ENCODE data around the gene PIP5K1C.
"Not testable (repeated sequence)": the region's sequence is repeated elsewhere in the genome, so short reads cannot be mapped to it uniquely, and the experiment has no call there.

Gene PIP5K1C

DNA sequence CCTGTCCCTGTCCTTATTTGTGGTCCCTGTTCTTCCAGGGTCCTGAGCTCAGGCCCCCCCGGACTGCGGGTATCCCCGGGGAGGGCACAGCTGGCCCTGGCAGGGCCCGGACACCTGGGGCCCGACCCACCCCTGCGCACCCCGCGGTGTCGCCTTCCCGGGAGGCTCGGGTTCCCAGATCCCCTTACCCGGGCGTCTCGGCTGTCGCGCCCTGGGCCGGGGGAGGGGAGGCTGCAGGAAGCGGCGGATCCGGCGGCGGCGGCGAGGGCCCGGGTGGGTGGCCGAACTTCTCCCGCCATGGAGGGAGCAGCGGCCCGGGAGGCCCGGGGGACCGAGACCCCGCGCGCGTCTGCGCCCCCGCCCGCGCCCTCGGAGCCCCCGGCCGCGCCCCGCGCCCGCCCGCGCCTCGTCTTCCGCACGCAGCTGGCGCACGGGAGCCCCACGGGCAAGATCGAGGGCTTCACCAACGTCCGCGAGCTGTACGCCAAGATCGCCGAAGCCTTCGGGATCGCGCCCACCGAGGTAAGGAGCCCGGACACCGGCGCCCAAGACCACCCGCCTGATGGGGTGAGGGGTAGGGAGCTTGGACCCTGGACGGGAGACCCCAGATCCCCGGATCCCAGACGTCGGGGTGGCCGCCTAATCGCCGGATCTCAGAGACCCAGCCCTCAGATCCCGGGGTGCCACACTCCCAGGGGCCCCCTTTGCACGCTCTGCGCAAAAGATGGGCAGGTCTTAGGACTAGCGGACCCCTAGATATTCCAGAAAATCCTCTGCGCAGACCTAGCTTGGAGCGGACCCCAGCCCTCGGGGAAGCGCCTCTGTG, 114.8 kb downstream of the PIP5K1C start, which contains the start of gene GIPC3:
TSS of gene GIPC3 (plus strand) at position 178 of the 826 bp plus-strand sequence. CDS start at position 298, 120 bp downstream.
- FAIRE-seq: no peak

DNA sequence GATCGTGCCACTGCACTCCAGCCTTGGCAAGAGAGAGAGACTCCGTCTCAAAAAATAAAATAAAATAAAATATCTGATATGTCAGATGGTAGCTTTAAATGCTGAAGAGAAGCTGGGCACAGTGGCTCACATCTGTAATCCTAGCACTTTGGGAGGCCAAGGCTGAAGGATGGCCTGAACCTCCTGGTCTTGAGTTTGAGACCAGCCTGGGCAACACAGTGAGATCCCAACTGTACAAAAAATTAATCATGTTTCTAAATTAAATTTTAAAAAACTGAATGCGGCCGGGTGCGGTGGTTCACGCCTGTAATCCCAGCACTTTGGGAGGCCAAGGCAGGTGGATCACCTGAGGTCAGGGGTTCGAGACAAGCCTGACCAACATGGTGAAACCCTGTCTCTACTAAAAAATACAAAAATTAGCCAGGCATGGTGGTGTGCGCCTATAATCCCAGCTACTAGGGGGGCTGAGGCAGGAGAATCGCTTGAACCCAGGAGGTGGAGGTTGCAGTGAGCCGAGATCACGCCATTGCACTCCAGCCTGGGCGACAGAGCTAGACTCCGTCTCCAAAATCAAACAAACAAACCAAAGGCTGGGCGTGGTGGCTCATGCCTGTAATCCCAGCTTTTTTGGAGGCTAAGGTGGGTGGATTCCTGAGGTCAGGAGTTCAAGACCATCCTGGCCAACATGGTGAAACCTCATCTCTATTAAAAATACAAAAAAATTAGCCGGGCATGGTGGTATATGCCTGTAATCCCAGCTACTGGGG, 116.0 kb downstream of the PIP5K1C start:
- FAIRE-seq: not testable (repeated sequence)

DNA sequence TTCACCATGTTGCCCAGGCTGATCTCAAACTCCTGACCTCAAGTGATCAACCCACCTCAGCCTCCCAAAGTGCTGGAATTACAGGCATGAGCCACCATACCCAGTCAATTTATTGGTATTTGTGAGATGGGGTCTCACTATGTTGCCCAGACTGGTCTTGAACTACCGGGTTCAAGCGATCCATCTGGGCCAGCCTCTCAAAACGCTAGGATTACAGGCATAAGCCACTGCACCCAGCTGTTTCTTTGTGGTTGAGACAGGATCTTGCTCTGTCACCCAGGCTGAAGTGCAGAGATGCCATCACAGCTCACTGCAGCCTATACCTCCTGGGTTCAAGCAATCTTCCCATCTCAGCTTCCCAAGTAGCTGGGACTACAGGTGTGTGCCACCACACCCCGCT, 118.5 kb downstream of the PIP5K1C start:
- not testable (repeated sequence) for FAIRE-seq
